Measurements from ENCODE around the gene CDH3.

DNA sequence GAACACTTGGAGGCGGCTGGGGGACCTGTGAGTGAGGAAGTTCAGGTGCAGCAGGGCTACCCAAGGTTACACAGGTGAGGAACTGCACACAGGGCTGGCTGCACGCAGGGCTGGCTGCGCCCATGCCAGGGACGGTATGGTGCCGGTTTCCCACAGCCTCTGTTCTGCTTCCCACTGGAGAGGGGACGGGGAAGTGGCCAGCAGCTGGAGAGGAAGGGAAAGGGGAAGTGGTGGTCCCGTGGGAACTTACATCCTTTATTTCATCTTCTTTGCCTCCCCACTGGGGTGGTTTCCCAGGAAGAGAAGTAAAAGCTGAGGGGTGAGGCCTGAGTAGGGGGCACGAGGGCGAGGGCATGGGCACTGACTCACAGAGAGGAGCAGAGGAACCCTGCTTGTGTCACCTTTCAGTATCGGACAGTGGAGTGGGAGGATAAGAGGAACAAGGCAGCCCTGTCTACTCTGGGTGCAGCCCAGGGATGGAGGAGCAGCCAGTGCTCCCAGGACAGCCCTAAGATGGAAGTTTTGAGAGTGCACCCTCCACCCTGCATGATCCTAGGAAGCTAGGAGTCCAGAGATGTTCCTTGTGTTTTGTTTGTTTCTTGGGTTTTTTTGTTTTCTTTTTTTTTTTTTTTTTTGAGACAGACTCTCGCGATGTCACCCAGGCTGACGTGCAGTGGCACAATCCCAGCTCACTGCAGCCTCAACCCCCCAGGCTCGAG lies 66.5 kb downstream of the CDH3 start:
- TF ChIP-seq, protein P1, sequence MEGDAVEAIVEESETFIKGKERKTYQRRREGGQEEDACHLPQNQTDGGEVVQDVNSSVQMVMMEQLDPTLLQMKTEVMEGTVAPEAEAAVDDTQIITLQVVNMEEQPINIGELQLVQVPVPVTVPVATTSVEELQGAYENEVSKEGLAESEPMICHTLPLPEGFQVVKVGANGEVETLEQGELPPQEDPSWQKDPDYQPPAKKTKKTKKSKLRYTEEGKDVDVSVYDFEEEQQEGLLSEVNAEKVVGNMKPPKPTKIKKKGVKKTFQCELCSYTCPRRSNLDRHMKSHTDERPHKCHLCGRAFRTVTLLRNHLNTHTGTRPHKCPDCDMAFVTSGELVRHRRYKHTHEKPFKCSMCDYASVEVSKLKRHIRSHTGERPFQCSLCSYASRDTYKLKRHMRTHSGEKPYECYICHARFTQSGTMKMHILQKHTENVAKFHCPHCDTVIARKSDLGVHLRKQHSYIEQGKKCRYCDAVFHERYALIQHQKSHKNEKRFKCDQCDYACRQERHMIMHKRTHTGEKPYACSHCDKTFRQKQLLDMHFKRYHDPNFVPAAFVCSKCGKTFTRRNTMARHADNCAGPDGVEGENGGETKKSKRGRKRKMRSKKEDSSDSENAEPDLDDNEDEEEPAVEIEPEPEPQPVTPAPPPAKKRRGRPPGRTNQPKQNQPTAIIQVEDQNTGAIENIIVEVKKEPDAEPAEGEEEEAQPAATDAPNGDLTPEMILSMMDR (IDR thresholded peaks at IDR 0.05) = no peak
- no peak for TF ChIP-seq POLR2A (IDR thresholded peaks at IDR 0.05)
